NK-92 (cell line): Measurements from ENCODE around the gene ADNP2.

Experiments
- DNase-seq: peaks from one replicate; lab custom pipeline; 2025; ENCODE audit not compliant: unreplicated experiment; lab: John Stamatoyannopoulos, UW

ADNP2 gene

GRCh38 chr18:80170395-80171053 is 61.5 kb downstream of the ADNP2 start:
- no peak for DNase-seq

DNA sequence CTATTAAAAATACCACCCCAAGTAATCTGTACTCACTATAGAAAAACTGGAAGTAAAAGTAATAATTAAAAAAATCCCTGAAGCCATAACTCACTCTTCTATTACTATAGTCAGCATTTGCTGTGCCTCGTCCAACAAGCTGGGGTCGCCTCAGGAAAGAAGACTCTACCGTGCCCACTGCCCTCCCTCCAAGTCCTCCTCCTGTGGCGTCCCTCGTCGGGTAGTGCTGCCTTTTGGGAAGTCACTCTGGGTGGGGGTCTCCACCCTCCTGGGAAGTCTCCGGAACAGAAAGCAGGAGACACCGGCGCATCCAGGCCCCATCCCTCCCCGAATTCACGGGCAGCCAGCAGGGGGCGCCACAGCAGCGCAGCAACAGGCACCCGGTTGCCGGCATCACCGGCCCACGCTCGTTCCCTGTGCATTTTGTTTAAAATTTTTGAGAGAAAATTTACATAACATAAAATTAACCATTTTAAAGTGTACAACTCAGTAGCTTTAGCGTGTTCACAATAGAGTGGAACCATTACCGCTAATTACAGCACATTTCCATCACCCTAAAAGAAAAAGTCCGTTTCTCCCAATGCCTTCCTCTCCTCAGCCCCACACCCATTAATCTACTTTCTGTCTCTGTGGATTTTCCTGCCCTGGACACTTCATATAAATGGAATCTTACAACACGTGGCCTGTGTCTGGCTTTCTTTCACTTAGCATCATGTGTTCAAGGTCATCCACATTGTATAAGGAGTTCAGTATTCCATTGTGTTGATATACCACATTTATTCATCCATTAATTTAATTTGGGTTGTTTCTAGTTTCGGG is 62.2 kb downstream of the ADNP2 start:
- no peak for DNase-seq

DNA sequence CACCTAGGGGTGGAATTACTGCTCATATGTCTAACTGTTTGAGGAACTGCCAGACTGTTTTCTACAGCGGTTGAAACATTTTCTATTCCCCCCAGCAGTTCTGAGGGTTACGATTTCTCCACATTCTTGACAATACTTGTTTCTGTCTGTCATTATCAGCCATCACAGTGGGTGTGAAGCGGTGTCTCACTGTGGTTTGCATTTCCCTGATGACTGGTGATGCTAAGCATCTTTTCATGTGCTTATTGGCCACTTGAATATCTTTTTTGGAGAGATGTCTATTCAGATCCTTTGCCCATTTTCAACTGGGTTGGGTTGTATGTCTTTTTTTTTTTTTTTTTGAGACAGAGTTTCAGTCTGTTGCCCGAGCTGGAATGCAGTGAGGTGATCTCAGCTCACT is 63.0 kb downstream of the ADNP2 start:
- no peak for DNase-seq

- DNase-seq = no peak
Observed at GRCh38 chr18:80173060-80173459, 64.0 kb downstream of the ADNP2 start.

DNA sequence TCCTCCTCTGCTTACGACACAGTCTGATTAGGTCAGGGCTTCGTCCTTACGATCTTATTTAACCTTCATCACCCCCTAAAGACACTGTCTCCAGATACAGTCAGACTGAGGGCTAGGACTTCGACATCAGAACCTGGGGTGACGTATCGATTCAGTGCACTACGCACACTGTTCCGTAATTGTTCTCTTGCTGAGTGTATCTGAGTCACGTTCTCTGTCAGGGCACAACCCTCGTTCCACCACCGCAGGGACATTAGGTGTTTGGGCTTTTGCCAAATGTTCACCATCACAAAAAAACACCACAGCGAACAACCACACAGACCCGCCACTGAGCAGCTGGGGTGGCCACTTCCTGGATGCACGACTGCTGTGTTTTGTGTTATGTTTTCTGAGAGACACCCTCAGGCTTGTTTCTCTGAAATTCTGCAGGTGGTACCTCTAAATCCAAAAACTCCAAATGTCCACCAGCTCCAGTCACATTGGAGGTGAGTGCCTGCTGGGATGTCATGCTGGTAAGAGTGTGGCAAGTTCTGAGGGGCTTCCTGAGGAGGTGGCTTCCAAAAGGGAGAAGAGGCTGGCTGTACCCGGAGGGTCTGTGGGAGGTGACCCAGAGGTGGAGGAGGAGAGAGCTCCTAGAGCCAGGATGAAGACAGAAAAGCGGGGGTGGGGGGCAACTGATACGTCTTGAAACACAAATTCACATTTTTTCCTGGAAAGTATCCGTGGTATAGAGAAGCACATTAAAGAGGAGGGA is 66.6 kb downstream of the ADNP2 start:
- DNase-seq = no peak

DNA sequence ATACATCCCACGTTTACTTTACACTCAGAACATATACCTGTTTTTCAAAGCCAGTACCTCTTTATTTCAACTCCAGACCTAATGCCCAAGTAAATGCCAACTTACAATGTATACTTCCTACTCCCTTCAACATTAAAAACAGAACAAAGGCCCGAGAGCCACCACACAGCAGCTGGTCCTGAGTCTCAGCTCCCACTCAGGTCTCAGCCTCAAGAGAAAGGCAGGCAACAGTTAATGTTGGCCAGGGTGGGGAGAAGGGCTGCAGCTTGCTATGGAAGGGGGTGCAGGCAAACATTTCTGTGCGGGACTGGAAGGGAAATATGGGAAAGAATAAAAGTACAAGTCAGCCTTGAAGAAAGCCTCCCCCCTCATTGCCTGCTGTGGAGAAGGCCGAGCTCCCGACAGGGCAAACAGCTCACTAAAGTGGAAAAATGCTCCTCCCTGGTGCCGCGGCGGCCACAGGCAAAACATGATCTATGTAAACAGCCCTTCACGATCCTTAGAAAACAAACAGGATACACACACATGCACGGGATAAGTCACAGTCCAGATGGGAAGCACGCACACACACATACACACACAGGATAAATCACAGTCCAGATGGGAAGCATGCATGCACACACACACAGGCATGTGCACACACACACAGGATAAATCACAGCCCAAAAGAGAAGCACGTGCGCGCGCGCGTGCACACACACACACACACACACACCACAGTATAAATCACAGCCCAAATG is 67.4 kb downstream of the ADNP2 start:
- DNase-seq = no peak

GRCh38 chr18:80177128-80177527 is 68.1 kb downstream of the ADNP2 start:
- no peak for DNase-seq

DNA sequence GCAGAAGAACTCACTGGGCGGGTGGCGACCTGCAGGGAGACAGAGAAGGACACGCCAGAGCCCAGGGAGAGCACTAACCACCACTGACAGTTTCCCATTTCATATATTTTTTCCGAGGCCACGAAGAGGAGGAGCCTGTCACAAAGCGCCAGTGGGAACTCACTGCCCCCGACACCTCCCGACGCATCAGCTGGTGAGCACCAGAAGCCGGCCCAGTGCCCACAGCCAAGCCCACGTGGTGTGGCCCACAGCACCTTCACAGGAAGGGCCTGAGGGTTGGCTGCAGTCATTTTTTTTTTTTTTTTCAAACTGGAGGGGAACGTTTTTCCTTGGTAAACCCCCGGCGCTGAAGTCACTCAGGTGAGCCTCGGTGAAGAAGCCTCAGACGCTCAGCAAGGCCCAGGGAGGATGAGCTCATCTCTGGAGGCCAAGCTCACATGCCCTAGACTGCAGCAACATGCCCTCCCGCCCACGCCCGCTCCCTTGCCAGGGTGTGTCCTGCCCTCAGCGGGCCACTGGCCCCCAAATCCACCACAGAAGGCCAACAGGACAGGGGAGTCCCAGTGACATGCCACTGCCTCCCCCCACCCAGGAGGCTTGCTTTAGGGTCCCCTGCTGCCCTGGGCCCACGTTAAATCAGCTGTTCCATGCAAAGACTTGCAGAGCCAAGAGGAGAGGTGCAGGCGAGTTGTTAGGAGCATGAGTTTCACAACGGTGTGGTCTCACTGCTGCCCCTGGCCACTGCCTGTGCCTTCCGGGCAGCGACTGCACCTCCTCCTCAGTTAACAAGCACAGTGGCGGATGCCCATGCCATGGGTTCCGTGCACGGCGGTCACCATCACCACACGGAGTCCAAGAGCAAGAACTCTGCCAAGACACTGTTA is 70.1 kb downstream of the ADNP2 start:
- no peak for DNase-seq

- DNase-seq = no peak
Observed at GRCh38 chr18:80179857-80180558, 70.9 kb downstream of the ADNP2 start.

GRCh38 chr18:80180778-80181564 is 71.9 kb downstream of the ADNP2 start:
- no peak for DNase-seq

GRCh38 chr18:80181642-80182461 is 72.8 kb downstream of the ADNP2 start:
- no peak for DNase-seq

DNA sequence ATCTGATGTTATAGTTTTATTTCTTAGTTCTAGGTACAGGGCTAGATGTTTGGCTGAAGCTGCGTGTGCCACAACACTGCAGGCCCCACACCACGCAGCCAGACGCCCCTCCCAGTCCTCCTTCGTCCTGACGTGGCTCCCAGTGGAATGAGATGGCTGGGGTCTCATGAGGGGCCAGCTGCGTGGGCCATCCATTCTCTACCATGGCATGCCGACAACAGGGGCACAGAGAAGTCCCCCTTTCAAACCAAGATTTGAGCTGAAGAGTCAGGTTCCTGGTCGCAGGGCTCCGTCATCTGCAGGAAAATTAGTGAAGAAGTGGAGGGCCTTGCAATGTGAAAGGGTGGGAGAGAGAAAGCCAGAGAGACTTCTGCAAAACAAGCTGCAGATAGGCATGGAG is 73.8 kb downstream of the ADNP2 start:
- no peak for DNase-seq

- DNase-seq = no peak
Observed at GRCh38 chr18:80183273-80184050, 74.4 kb downstream of the ADNP2 start.

DNA sequence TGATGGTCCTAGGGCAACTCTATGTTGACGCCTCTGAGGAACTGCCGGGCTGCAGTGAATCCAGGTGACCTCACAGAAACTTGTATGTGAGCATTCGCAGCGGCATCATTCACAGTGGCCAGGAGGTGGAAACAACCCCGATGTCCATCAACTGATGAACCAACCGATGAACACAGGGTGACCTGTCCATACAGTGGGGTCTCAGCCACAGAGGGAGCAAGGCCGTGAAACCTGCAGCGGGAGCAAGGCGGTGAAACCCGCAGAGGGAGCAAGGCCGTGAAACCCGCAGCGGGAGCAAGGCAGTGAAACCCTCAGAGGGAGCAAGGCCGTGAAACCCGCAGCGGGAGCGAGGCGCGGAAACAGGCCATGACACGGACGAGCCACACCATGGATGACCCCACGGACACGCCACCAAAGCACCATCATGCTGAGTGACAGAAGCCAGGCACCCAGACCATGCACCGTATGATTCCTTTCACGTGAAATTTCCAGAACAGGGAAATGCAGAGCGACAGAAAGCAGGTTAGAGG is 75.2 kb downstream of the ADNP2 start:
- no peak for DNase-seq

DNA sequence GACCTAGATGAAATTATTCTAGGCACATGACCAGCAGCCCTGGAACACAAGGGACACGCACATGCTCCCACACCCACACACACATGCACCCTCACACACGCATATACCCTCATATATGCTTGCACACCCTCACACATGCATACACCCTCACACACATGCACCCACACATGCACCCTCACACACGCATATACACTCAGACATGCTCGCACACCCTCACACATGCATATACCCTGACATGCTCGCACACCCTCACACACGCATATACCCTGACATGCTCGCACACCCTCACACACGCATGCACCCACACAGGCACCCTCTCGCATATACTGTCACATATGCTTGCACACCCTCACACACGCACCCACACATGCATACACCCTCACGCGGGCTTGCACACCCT is 76.5 kb downstream of the ADNP2 start:
- no peak for DNase-seq

- no peak for DNase-seq
Observed at GRCh38 chr18:80187956-80188642, 79.0 kb downstream of the ADNP2 start.
